ENCODE results near the gene NAGA.

DNA sequence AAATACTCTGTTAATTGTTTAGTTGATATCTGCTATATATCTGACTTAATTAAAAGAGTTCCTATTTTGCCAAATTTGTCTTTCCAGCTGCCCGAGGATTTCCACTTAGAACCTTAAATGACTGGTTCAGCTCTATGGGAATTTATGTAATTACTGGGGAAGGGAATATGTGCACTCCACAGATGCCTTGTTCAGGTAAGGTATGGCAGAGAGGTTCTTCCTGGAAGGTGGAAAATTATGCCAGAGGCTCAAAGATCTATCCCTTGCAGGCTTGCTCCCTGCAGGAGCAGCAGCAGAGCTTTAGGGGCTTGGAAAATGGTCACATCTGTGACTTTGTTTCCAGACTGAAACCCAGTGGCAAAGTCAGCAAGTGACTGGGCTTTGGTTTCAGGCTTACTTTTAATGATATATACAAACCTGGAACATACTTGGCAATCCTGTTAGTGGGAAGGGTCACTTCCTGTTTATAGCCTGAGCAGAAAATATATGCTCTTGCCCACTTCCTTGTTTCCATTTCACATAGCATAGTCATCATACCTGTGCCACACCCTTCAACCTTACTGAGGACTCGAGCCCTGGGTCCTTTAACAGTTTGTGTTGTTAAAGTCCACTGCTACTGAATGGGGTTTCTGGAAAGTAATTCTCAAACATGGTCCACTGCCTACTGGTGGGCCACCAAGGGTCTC is 48.3 kb downstream of the NAGA start:
- TF ChIP-seq, protein P1, sequence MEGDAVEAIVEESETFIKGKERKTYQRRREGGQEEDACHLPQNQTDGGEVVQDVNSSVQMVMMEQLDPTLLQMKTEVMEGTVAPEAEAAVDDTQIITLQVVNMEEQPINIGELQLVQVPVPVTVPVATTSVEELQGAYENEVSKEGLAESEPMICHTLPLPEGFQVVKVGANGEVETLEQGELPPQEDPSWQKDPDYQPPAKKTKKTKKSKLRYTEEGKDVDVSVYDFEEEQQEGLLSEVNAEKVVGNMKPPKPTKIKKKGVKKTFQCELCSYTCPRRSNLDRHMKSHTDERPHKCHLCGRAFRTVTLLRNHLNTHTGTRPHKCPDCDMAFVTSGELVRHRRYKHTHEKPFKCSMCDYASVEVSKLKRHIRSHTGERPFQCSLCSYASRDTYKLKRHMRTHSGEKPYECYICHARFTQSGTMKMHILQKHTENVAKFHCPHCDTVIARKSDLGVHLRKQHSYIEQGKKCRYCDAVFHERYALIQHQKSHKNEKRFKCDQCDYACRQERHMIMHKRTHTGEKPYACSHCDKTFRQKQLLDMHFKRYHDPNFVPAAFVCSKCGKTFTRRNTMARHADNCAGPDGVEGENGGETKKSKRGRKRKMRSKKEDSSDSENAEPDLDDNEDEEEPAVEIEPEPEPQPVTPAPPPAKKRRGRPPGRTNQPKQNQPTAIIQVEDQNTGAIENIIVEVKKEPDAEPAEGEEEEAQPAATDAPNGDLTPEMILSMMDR (conservative IDR thresholded peaks at IDR 0.05 in 1 of 2, IDR thresholded peaks at IDR 0.05 in 1 of 2; ENCODE audit: low read depth in 1 of 2, low read length in 2 of 2): no peak
- no peak for TF ChIP-seq EZH2 (IDR thresholded peaks at IDR 0.05; ENCODE audit: low read length, missing control alignments)
